GM19467 (cell line): ENCODE measurements around the gene TTC9.
"Not testable (repeated sequence)": the region's sequence is repeated elsewhere in the genome, so short reads cannot be mapped to it uniquely, and the experiment has no call there.

ENCODE experiments used
- ATAC-seq: cut with Tn5 transposase; IDR thresholded peaks from one replicate; pipeline ENCODE4 v1.9.1; 2021; ENCODE audit warnings: mild to moderate bottlenecking, moderate library complexity; ENCODE audit not compliant: unreplicated experiment

The TTC9 gene

GRCh38 chr14:70671652-70672644, 30.2 kb downstream of the TTC9 start:
- no peak for ATAC-seq

- no peak for ATAC-seq
Observed at GRCh38 chr14:70677341-70677740, 35.6 kb downstream of the TTC9 start.

GRCh38 chr14:70680748-70681147, 39.0 kb downstream of the TTC9 start:
- no peak for ATAC-seq

- no peak for ATAC-seq
Observed at GRCh38 chr14:70683983-70684382, 42.3 kb downstream of the TTC9 start.

- ATAC-seq, result no peak
Observed at GRCh38 chr14:70685474-70686197, 43.9 kb downstream of the TTC9 start.

GRCh38 chr14:70692210-70692609, 50.5 kb downstream of the TTC9 start:
- no peak for ATAC-seq

GRCh38 chr14:70696026-70696425, 54.3 kb downstream of the TTC9 start:
- ATAC-seq, result no peak

GRCh38 chr14:70697701-70698100, 56.0 kb downstream of the TTC9 start:
- no peak for ATAC-seq

GRCh38 chr14:70698288-70698687, 56.6 kb downstream of the TTC9 start:
- ATAC-seq, result no peak

- no peak for ATAC-seq
Observed at GRCh38 chr14:70699646-70700045, 57.9 kb downstream of the TTC9 start.

GRCh38 chr14:70700955-70701585, 59.4 kb downstream of the TTC9 start:
- no peak for ATAC-seq

GRCh38 chr14:70701610-70702009, 59.9 kb downstream of the TTC9 start:
- ATAC-seq, result no peak

- no peak for ATAC-seq
Observed at GRCh38 chr14:70702161-70702560, 60.4 kb downstream of the TTC9 start.

- not testable (repeated sequence) for ATAC-seq
Observed at GRCh38 chr14:70703621-70704168, 62.0 kb downstream of the TTC9 start.

- ATAC-seq, result no peak
Observed at GRCh38 chr14:70704960-70705359, 63.2 kb downstream of the TTC9 start.

GRCh38 chr14:70706177-70706576, 64.5 kb downstream of the TTC9 start:
- no peak for ATAC-seq

- ATAC-seq, result peak; percentile 75
Observed at GRCh38 chr14:70707138-70708038, 65.7 kb downstream of the TTC9 start.

- no peak for ATAC-seq
Observed at GRCh38 chr14:70708717-70709570, 67.2 kb downstream of the TTC9 start.

GRCh38 chr14:70709726-70710382, 68.1 kb downstream of the TTC9 start:
- no peak for ATAC-seq
